BJ (cell line): ENCODE data around the gene GAPT. TPM values are rescaled to one million over a fixed set of nuclear protein-coding genes. Genes with fewer than 3 reads are reported as not detected.

Source experiments
- CTCF ChIA-PET: fragments of 350-600 bp; formaldehyde crosslinking; extraction: SDS; loops from one replicate; lab custom pipeline; 2021; ENCODE audit warnings: antibody characterized with exemption, inconsistent platforms; lab: Yijun Ruan, JAX
- POLR2A ChIA-PET: fragments of 300-600 bp; sonication (Branson Sonifier 250); formaldehyde crosslinking; extraction: SDS; loops from one replicate; lab custom pipeline; 2021; ENCODE audit warnings: antibody characterized with exemption; lab: Charles Lee
- DNase-seq: peaks from one replicate; pipeline ENCODE4 v3.0.0-alpha.2; 2011; ENCODE audit warnings: low read depth
- H3K27me3 ChIP-seq: 2 replicates; pipeline ENCODE4 v1.6.0; 2011; ENCODE audit warnings: low read length; ENCODE audit not compliant: control insufficient read depth, insufficient read depth
- H3K36me3 ChIP-seq: 2 replicates; pipeline ENCODE4 v1.5.1; 2011; ENCODE audit warnings: low read length; ENCODE audit not compliant: control insufficient read depth, insufficient read depth
- H3K4me3 ChIP-seq: 2 replicates; pipeline ENCODE4 v1.5.1; 2011; ENCODE audit warnings: low read depth, mild to moderate bottlenecking, control low read depth, low read length
- polyA plus RNA-seq: library from polyadenylated mRNA; depleted of rRNA; stranded (reverse); fragments of >200 nt; gene quantifications from 2 replicates; pipeline ENCODE4 v1.2.3, GENCODE V29; 2011
- TF ChIP-seq, protein P1 (sequence below): IDR thresholded peaks from 2 replicates; pipeline ENCODE4 v1.5.1; 2011; ENCODE audit warnings: low read depth, mild to moderate bottlenecking, control low read depth, inconsistent platforms, low read length, moderate library complexity; ENCODE audit not compliant: insufficient read depth

GAPT gene
- polyA plus RNA-seq, 1 experiment = not detected

- no peak overlapping the region for H3K4me3 ChIP-seq
- CTCF ChIA-PET = interaction anchor here (1.3 kb wide), 1 partner anchor 19 kb away, joined by 3 read pairs; no protein-coding TSS in a partner anchor
- TF ChIP-seq, protein P1, sequence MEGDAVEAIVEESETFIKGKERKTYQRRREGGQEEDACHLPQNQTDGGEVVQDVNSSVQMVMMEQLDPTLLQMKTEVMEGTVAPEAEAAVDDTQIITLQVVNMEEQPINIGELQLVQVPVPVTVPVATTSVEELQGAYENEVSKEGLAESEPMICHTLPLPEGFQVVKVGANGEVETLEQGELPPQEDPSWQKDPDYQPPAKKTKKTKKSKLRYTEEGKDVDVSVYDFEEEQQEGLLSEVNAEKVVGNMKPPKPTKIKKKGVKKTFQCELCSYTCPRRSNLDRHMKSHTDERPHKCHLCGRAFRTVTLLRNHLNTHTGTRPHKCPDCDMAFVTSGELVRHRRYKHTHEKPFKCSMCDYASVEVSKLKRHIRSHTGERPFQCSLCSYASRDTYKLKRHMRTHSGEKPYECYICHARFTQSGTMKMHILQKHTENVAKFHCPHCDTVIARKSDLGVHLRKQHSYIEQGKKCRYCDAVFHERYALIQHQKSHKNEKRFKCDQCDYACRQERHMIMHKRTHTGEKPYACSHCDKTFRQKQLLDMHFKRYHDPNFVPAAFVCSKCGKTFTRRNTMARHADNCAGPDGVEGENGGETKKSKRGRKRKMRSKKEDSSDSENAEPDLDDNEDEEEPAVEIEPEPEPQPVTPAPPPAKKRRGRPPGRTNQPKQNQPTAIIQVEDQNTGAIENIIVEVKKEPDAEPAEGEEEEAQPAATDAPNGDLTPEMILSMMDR = no peak
- H3K27me3 ChIP-seq = no peaks in the 10 kb centered on the region
- DNase-seq = no peak
- POLR2A ChIA-PET = no interaction called here
- H3K36me3 ChIP-seq = no peaks in the 10 kb centered on the region
Measured at GRCh38 chr5:58505502-58505901, 14.3 kb downstream of the GAPT start.

DNA sequence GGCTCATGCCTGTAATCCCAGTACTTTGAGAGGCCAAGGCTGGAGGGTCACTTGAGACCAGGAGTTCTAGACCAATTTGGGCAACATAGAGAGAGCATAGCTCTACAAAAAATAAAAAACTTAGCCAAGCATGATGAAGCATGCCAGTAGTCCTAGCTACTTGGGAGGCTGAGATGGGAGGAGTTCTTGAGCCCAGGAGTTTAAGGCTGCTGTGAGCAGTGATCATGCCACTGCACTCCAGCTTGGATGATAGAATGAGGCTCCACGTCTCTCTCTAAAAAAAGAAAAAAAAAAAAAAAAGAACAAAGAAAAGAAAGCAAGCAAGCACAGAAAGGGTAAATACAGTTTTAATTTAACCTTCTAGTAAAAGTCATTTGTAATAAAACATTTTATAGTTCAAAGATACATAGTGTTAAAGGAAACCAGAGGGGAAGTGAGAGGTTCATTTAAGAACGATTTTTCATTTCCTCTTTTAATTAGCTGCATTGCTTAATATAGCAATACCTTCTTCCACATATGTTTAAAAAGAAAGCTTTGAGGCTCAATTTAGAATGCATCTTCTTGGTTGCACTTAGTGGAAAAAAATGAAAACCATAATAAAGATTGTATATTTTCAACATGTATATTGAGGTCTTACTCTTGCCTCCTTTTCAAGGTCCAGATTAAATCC is 14.9 kb downstream of the GAPT start:
- CTCF ChIA-PET = interaction anchor here (1.0 to 1.3 kb wide), 2 partner anchors 9 to 18 kb away, joined by 3 read pairs; no protein-coding TSS in a partner anchor
- Histone ChIP-seq H3K36me3 (no peaks in the 10 kb centered on the region), H3K27me3 (no peaks in the 10 kb centered on the region), H3K4me3 (no peak overlapping the region)
- TF ChIP-seq, protein P1 = no peak
- POLR2A ChIA-PET = no interaction called here
- DNase-seq = no peak

- Histone ChIP-seq H3K27me3 (no peaks in the 10 kb centered on the region), H3K36me3 (no peaks in the 10 kb centered on the region), H3K4me3 (no peak overlapping the region)
- CTCF ChIA-PET = interaction anchor here (1.5 kb wide), 1 partner anchor 9 kb away, joined by 4 read pairs; no protein-coding TSS in a partner anchor
- TF ChIP-seq, protein P1 = no peak
- POLR2A ChIA-PET = no interaction called here
- no peak for DNase-seq
Measured at GRCh38 chr5:58507715-58508114, 16.5 kb downstream of the GAPT start.

DNA sequence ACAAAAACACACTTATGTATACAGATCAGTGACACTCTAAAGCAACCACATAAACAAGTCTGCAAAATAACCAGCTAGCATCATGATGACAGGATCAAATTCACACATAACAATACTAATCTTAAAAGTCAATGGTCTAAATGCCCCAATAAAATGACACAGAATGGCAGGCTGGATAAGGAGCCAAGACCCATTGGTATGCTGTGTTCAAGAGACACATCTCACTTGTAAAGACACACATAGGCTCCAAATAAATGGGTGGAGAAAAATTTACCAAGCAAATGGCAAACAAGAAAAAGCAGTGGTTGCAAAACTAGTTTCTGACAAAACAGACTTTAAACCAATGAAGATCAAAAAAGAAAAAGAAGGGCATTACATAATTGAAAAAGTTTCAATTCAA is 26.0 kb downstream of the GAPT start:
- DNase-seq = no peak
- ChIA-PET CTCF (no interaction called here), POLR2A (no interaction called here)
- TF ChIP-seq, protein P1 = no peak
- Histone ChIP-seq H3K4me3 (no peak overlapping the region), H3K27me3 (no peaks in the 10 kb centered on the region), H3K36me3 (no peaks in the 10 kb centered on the region)

DNA sequence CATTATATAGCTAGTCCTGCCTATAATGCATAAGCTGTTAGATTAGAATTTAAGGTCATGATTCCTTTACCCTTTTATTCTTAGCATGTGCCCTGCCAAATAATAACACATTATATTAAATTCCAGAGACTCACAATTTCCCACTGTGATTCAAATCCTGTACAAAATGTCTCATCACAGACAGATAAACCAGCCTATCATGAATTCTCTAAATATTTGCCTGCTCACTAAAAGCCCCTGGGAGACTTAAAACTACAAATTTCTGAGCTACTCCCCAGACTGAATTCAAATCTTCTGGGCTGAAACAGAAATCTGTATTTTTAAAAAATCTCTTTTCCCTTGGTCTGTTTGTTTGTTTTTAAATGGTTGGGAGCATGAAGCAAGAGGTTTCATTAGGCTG is 32.7 kb downstream of the GAPT start:
- no peaks in the 10 kb centered on the region for H3K36me3 ChIP-seq

More for the DNA sequence above, 32.7 kb downstream of the GAPT start:
- POLR2A ChIA-PET = no interaction called here
- CTCF ChIA-PET = interaction anchor here (1.0 kb wide), 1 partner anchor 18 kb away, joined by 3 read pairs; no protein-coding TSS in a partner anchor
- no peak for DNase-seq
- Histone ChIP-seq H3K4me3 (no peak overlapping the region), H3K27me3 (no peaks in the 10 kb centered on the region)
- TF ChIP-seq, protein P1 = no peak
